MM.1S (cell line): ENCODE measurements around the gene WDR62.

ENCODE experiments used
- DNase-seq: peaks from one replicate; pipeline ENCODE4 v3.0.0-alpha.2; 2015
- H2AFZ ChIP-seq: fragments of 300-600 bp; sonication (generic); 2 replicates; pipeline ENCODE4 v1.6.0; 2016; ENCODE audit warnings: antibody characterized with exemption, low read length
- H3F3A ChIP-seq: fragments of 300-600 bp; sonication (generic); 2 replicates; pipeline ENCODE4 v1.6.1; 2016; ENCODE audit warnings: mild to moderate bottlenecking, antibody characterized with exemption, low read length, moderate library complexity, mixed read lengths; ENCODE audit not compliant: insufficient read depth
- H3K27ac ChIP-seq: fragments of 300-600 bp; sonication (generic); 2 replicates; pipeline ENCODE4 v1.5.1; 2016; ENCODE audit warnings: mild to moderate bottlenecking, low read length
- H3K27me3 ChIP-seq: fragments of 300-600 bp; sonication (generic); replicated peaks from 2 replicates; pipeline ENCODE4 v1.6.0; 2016; ENCODE audit warnings: low read length; ENCODE audit not compliant: insufficient read depth
- H3K36me3 ChIP-seq: fragments of 300-600 bp; sonication (generic); replicated peaks from 2 replicates; pipeline ENCODE4 v1.6.1; 2016; ENCODE audit warnings: mild to moderate bottlenecking, low read length, mixed read lengths; ENCODE audit not compliant: insufficient read depth
- H3K4me1 ChIP-seq: fragments of 300-600 bp; sonication (generic); 2 replicates; pipeline ENCODE4 v1.6.1; 2016; ENCODE audit warnings: low read length, mixed read lengths
- H3K4me2 ChIP-seq: fragments of 300-600 bp; sonication (generic); 2 replicates; pipeline ENCODE4 v1.6.0; 2016; ENCODE audit warnings: low read depth, low read length
- H3K4me3 ChIP-seq: fragments of 300-600 bp; sonication (generic); 2 replicates; pipeline ENCODE4 v1.5.1; 2016; ENCODE audit warnings: low read length, mixed read lengths
- H3K79me2 ChIP-seq: fragments of 300-600 bp; sonication (generic); 2 replicates; pipeline ENCODE4 v1.6.1; 2016; ENCODE audit warnings: mixed run types, low read length, mixed read lengths
- H3K9ac ChIP-seq: fragments of 300-600 bp; sonication (generic); 2 replicates; pipeline ENCODE4 v1.6.1; 2016; ENCODE audit warnings: low read length, mixed read lengths
- H3K9me2 ChIP-seq: fragments of 300-600 bp; sonication (generic); replicated peaks from 2 replicates; pipeline ENCODE4 v1.6.1; 2016; ENCODE audit warnings: mild to moderate bottlenecking, low read length, mixed read lengths; ENCODE audit not compliant: insufficient read depth
- H3K9me3 ChIP-seq: fragments of 300-600 bp; sonication (generic); replicated peaks from 2 replicates; pipeline ENCODE4 v1.6.1; 2016; ENCODE audit warnings: mild to moderate bottlenecking, low read length, mixed read lengths; ENCODE audit not compliant: insufficient read depth
- H4K20me1 ChIP-seq: fragments of 300-600 bp; sonication (generic); 2 replicates; pipeline ENCODE4 v1.6.1; 2016; ENCODE audit warnings: mild to moderate bottlenecking, low read length, moderate library complexity, mixed read lengths; ENCODE audit not compliant: insufficient read depth
- EZH2 ChIP-seq: fragments of 300-600 bp; sonication (generic); optimal IDR thresholded peaks from 2 replicates; pipeline ENCODE3; 2017; ENCODE audit warnings: low read depth, mild to moderate bottlenecking, antibody characterized with exemption, low read length, mixed read lengths
- EZH2phosphoT487 ChIP-seq: fragments of 300-600 bp; sonication (generic); IDR thresholded peaks from 2 replicates; pipeline ENCODE4 v1.6.1; 2018; ENCODE audit warnings: antibody characterized with exemption, low read length
- TF ChIP-seq, protein P1 (sequence below): fragments of 300-600 bp; sonication (generic); IDR thresholded peaks from 2 replicates; pipeline ENCODE4 v1.5.1; 2016; ENCODE audit warnings: antibody characterized with exemption, low read length, mixed read lengths

WDR62 gene

DNA sequence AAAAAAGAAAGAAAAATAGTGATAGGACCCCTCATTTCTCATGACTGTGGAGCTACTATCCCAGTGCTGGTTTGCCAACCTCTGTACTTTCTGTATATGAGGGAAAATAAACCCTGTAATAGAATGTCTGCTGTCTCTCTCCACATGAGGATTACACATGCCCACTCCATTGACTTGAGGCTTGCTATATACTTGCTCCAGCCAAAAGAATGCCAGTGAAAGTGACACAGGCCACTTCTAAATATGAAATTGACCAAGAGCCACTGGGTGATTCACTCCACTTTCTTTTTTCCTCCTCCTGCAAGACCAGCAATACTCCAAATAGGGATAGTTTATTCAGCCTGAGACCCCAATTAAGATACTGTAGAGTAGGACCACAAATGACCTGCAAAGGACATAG is 6.9 kb upstream of the WDR62 start:
- Histone ChIP-seq H3F3A (no peaks in the 10 kb centered on the region), H3K4me1 (no peaks in the 10 kb centered on the region), H3K4me3 (no peak overlapping the region), H2AFZ (no peak overlapping the region), H3K9ac (no peak overlapping the region), H3K36me3 (no peaks in the 10 kb centered on the region), H3K79me2 (no peaks in the 10 kb centered on the region), H3K4me2 (no peak overlapping the region), H3K9me3 (no peaks in the 10 kb centered on the region), H4K20me1 (no peaks in the 10 kb centered on the region), H3K27me3 (no peaks in the 10 kb centered on the region), H3K27ac (no peak overlapping the region), H3K9me2 (no peaks in the 10 kb centered on the region)
- DNase-seq, result no peak
- TF ChIP-seq, protein P1, sequence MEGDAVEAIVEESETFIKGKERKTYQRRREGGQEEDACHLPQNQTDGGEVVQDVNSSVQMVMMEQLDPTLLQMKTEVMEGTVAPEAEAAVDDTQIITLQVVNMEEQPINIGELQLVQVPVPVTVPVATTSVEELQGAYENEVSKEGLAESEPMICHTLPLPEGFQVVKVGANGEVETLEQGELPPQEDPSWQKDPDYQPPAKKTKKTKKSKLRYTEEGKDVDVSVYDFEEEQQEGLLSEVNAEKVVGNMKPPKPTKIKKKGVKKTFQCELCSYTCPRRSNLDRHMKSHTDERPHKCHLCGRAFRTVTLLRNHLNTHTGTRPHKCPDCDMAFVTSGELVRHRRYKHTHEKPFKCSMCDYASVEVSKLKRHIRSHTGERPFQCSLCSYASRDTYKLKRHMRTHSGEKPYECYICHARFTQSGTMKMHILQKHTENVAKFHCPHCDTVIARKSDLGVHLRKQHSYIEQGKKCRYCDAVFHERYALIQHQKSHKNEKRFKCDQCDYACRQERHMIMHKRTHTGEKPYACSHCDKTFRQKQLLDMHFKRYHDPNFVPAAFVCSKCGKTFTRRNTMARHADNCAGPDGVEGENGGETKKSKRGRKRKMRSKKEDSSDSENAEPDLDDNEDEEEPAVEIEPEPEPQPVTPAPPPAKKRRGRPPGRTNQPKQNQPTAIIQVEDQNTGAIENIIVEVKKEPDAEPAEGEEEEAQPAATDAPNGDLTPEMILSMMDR, result no peak
- TF ChIP-seq EZH2 (no peak), EZH2phosphoT487 (no peak)

DNA sequence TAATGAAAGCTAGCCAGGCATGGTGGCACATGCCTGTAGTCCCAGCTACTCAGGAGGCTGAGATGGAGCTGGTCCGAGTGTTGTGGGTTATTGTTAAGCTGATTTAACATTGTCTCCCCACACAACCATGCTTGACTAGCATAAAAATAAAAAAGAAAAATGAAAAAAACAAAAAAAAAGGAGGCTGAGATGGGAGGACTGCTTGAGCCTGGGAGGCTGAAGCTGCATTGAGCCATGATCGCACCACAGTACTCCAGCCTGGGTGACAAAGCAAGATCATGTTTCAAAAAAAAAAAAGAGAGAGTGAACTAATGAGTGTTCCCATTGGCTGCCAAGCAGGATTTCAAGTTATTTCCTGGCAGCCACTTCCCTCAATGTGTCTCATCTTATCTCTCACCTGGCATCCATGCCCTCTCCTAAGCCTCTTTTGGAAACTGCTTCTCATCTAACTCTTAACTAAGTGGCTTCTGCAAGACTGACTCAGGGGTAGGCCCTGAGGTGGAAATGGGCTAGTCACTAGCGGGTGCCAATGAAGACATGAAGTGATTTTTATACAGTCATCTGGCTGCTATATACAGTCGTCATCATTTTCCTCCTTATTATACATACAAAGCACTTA is 5.5 kb upstream of the WDR62 start:
- Histone ChIP-seq H3K9me2 (no peaks in the 10 kb centered on the region), H4K20me1 (no peaks in the 10 kb centered on the region), H3K27me3 (no peaks in the 10 kb centered on the region), H3K4me2 (no peak overlapping the region), H3F3A (peaks cover 9% of the 10 kb centered on the region), H3K4me1 (no peaks in the 10 kb centered on the region), H3K27ac (no peak overlapping the region), H2AFZ (no peak overlapping the region), H3K4me3 (no peak overlapping the region), H3K79me2 (no peaks in the 10 kb centered on the region), H3K9ac (no peak overlapping the region), H3K36me3 (no peaks in the 10 kb centered on the region), H3K9me3 (no peaks in the 10 kb centered on the region)
- TF ChIP-seq EZH2, result no peak
- TF ChIP-seq, protein P1, result no peak
- no peak for TF ChIP-seq EZH2phosphoT487
- no peak for DNase-seq

DNA sequence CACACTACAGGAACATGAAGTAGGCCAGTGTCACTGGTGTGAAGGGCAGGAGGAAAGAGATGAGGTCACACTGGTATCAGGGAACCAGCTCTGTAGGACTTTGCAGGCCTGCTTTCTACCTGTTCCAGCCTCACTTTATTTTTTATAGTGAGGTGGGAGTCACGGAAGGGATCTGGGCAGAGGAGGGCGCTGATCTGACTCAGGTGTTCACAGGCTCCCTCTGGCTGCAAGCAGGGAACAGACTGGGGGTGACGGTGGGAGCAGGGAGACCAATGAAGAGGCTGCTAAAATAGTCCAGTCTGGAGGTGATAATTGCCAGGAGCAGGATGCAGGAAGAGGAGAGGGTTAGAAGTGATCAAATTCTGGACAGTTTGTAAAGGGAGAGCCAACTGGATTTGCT is 3.5 kb upstream of the WDR62 start:
- DNase-seq, result no peak
- no peaks in the 10 kb centered on the region for H3K27me3 ChIP-seq
- peaks cover 14% of the 10 kb centered on the region for H3K79me2 ChIP-seq
- H2AFZ ChIP-seq, result no peak overlapping the region
- no peak overlapping the region for H3K4me2 ChIP-seq
- H3K36me3 ChIP-seq, result no peaks in the 10 kb centered on the region
- H3K9ac ChIP-seq, result no peak overlapping the region
- no peak overlapping the region for H3K4me3 ChIP-seq
- peaks cover 9% of the 10 kb centered on the region for H3F3A ChIP-seq
- H4K20me1 ChIP-seq, result no peaks in the 10 kb centered on the region
- no peaks in the 10 kb centered on the region for H3K4me1 ChIP-seq
- no peak overlapping the region for H3K27ac ChIP-seq
- H3K9me3 ChIP-seq, result no peaks in the 10 kb centered on the region
- H3K9me2 ChIP-seq, result no peaks in the 10 kb centered on the region
- TF ChIP-seq EZH2phosphoT487, result no peak
- TF ChIP-seq, protein P1, result no peak; the same call in 1 of the 2 replicates
- no peak for TF ChIP-seq EZH2
